DMS53 treated with DMSO at 0.1 percent for 48 hours (cell line): Measurements from ENCODE around the gene RANBP9.

ENCODE experiments used
- DNase-seq: peaks from one replicate; lab custom pipeline; 2025; ENCODE audit not compliant: unreplicated experiment; lab: John Stamatoyannopoulos, UW

The RANBP9 gene

DNA sequence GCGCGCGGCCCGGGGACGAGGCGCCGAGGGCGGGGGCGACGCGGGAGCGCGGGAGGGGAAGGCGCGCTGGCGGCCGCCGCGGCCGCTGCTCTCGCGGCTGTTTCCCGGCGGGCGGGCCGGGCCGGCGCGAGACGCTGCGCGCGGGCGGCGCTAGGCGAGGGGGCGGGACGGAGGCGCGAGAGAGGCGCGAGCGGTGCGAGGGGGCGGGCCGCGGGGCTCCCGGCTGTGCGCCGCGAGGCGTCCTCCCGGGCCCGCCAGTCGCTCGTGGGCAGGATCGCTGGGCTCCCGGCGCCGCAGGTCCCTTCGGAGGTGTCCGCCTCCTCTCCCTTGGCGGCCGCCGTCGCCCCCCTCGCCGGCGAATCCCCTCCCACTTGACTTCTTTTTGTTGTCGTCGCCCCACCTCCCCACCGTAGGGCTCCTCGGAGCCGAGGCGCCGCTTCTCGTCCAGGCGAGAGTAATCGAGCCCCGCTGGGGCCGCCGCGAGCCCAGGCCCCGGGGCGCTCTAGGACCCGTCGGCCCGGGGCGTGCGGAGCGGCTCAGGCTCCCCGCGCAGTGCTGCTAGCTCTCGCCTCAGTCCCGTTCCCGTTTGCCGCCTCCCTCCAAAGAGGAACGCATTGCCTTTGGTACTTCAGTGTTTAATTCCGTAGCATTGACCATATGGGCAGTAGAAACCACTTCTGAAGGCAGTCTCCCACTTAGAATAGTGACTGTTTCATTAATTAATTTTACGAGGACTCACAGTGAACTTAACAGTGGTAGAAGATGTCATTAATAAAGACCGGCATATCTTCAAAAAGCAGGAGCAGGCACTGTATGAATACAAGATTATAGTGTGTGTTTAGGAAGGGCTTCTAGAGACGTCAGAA is at the start of gene RANBP9:
TSS of gene RANBP9 (minus strand) at position 103 of the 866 bp plus-strand sequence. CDS start 330 bp downstream, outside the sequence.
- DNase-seq: peak; percentile 92

DNA sequence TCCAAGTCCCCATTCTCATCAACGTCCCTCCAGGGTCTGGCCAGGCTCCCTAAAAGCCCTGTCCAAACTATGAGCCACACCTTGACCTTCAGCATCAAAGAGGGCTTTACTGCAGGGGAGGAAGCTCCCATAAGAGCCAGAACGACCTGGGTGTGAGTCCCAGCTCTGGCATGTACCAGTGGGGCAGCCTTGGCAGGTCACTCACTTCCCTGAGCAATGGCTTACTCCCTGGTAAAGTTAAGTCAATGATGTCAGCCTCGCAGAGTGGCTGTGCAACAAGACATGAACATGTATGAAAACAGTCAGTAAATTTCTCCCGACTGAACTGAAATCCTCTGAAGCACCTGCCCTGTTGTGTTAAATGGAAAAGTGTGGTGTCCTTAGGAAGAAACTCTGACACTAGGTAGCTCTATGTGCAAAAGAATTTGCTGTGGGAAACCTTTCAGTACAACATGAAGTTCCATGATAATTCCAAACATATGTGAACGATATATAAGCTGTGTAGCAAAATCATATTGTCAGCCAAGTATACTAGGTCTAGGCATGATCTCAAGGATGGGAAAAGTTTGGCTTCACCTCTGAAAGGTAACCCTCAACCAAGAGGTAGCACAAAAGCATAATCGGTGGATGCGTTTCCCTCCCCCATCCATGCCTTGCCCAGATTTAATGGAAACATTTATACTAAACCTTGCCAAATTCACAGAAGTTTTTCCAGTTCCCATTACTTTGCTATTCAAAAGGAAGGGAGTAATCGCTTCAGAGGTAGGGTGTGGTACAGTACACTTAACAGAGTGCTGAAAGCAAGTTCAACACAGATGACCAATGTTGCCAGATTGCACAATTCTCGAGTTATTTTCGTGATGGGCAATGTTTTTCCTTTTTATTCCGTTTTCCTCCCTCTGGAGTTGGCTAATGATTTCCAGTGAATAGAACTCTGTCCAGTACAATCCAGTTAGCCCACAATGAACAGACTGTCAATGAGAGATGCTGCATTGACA is 49.0 kb upstream of the RANBP9 start:
- no peak for DNase-seq

DNA sequence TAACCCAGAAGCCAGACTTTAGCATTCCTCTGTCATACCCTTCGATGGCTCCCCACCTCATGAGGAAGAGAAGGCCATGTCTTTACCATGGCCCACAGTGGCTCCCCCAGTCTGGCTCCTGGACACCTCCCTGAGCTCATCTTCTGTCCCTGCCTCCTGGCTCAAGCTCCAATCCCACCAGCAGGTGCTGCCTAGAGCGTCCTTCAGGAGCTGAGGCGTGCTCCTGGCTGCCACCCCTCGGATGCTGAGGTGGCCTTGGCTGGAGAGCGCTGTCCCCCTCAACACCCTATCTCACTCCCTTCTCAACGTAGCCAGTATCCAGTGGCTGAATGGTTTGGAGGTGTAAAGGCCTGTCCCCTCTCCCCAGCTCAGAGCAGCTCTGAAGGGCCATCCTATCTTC is 47.4 kb upstream of the RANBP9 start:
- no peak for DNase-seq

DNA sequence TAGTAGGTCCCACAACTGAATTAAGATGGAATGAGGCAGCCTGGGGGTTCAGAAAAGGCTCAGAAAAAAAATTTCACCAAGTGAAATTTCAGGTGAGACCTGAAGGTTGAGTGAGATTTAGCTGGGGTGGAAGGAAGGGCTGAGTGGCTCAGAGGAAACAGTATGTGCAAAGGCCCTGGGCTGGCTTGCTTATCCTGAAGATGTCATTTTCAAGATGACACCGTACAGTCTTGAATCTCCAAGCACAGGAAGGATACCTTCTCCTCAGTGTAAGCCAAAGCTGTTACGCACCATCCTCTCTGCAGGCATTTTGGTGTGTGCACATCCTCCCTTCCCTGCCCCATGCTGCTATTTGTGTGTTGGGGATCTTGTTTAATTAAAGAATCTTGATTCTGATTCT is 43.0 kb upstream of the RANBP9 start:
- DNase-seq: no peak

DNA sequence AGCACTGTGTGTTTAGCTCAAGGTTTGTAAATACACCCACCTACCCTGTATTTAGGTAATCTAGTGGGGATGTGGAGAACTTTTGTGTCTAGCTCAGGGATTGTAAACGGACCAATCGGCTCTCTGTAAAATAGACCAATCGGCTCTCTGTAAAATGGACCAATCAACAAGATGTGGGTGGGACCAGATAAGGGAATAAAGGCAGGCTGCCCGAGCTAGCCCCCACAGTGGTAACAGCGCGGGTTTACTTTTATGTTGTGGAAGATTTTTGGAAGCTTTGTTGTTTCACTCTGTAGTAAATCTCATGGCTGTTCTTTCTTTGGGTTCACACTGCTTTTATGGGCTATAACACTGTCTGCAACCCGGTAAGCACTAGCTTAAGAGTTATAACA is 32.1 kb upstream of the RANBP9 start:
- DNase-seq: no peak

DNA sequence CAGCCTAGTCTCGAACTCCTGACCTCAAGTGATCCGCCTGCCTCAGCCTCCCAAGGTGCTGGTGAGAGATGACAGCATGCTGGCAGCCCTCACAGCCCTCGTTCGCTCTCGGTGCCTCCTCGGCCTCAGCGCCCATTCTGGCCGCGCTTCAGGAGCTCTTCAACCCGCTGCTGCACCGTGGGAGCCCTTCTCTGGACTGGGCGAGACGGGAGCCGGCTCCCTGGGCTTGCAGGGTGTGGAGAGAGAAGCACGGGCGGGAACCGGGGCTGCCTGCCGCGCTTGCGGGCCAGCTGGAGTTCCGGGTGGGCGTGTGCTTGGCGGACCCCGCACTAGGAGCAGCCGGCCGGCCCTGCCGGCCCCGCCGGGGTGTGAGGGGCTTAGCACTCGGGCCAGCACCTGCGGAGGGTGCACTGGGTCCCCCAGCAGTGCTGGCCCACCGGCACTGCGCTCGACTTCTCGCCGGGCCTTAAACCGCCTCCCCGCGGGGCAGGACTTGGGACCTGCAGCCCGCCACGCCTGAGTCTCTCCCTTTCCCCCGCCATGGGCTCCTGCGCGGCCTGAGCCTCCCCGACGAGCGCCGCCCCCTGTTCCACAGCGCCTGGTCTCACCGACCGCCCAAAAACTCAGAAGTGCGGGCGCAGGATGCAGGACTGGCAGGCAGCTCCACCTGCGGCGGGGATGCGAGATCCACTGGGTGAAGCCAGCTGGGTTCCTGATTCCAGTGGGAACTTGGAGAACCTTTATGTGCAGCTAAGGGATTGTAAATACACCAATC is 31.5 kb upstream of the RANBP9 start:
- DNase-seq: no peak

DNA sequence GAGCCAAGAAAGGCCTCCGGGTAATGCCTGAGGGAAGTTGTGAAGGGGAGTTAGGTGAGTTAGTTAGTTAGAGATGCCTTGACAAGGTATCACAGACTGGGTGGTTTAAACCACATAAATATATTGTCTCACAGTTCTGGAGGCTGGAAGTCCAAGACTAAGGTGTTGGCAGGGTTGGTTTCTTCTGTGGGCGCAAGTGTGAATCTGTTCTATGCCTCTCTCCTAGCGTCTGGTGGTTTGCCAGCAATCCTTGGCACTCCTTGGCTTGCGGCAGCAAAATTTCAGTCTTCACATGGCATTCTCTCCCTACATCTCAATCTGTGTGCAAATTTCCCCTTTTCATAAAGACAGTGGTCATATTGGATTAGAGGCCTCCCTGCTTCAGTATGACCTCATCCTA is 29.7 kb upstream of the RANBP9 start:
- no peak for DNase-seq

DNA sequence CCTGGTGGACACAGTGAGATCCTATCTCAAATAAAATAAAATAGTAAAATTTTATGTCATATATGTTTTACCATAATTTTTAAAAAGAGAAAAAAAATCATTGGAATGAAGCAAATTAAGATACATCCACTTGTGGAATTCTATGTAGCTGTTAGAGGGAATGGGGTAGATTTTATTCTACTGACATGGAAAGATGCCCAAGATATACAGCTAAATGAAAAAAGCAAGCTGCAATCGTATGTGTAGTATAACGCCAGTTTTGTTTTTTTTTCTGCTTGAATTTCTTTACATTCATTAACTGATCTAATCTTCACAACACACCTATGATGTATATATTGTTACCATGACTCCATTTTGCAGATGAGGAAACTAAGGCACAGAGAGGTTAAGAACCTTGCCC is 23.4 kb upstream of the RANBP9 start:
- DNase-seq: no peak

DNA sequence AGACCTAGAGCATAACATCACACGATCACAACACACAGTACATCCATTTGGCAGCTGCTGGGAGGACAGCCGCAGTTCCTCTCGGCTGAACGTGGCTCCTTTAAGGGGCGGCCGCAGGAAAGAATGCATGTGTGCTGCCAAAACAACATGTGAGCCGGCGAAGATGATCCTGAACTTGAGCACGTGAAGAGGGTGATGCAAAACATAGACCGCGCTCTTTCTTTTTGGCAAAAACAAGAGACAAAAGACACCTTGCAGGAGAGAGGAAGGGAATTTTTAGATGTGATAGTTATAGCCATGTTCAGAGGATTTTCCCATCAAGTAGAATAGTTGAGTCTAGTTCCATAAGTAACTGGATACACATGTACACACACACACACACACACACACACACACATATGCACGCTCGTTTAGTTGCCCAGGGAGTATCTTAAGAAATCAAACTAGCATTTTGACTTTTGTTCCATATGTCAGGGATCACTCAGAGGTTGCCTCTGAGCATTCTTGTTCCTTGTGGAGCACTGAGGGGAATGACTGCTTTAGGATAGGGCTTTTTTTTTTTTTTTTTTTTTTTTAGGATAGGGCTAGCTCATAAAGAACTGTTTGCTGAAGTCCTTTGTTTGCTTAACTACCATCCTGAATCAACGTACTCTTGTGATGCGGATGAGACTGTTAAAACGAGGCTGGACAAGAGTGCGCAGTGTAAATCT is 21.7 kb upstream of the RANBP9 start:
- peak; percentile 13 for DNase-seq

DNA sequence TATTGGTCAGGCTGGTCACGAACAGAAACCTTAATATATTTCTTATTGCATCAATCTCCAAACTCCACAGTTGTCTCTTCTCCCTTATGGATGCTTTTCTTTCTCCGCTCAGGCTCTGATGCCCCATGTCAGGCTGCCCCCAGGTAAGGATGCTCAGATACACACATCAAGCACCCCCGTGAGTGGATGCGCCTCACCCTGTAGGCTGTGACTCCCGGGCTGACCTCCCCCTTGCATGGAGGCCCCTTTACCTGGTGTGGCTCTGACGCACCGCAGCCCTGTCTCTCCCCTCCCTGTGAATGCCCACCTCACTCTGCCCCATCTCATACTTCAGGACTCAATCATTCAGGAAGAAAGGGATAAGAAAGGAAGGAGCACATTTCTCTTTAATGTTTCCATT is 19.1 kb upstream of the RANBP9 start:
- no peak for DNase-seq

DNA sequence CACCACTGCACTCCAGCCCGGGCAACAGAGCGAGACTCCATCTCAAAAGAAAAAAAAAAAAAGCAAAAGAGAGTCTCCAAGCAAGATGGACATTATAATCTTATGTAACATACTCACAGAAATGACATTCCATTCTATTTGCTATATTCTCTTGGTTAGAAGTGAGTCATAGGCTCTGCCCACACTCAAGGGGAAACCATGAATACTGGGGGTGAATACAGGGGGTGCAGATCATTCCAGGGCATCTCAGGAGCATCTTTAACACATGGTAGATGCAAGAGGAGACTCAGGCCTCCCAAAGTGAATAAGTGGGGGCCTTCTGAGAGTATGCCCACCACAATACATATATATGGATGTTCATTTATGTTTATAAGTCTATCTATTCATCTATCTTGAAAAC is 18.3 kb upstream of the RANBP9 start:
- no peak for DNase-seq

DNA sequence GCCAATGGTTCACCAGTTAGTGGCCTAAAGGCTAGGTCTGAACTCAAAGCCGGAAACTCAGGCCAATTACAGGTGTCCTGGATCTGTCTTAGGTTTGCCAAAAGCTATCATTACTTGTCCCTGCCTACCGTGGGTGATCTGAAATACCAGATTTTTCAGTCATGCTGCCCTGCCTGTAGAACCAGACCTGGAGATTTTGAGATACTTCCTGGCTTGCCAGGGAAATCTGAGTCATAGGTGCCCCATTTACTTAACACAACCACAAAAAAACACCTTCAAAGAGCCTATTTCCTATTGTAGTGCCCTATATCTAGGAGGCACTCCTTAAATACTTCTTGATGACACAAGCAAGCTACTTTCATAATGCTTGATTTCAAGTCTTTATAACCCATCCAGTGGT is 13.9 kb upstream of the RANBP9 start:
- peak; percentile 21 for DNase-seq

DNA sequence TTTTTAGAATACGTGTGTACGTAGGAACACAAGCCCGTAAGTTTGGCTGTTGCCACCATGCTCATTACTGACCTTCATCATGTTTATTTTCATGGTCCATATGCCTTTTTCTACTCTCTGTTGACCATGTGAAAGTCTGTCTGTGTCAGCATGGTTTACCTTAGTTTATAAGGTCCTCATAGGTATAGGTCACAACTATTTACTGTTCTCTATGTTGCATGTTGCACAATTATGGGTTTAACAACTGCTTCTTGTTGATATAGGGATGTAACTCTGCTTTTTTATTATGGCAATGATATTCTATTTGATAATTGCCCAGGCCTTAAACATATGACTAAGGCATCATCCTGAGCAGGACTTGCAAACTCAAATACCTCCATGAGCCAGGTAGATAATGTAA is 13.4 kb upstream of the RANBP9 start:
- DNase-seq: no peak

DNA sequence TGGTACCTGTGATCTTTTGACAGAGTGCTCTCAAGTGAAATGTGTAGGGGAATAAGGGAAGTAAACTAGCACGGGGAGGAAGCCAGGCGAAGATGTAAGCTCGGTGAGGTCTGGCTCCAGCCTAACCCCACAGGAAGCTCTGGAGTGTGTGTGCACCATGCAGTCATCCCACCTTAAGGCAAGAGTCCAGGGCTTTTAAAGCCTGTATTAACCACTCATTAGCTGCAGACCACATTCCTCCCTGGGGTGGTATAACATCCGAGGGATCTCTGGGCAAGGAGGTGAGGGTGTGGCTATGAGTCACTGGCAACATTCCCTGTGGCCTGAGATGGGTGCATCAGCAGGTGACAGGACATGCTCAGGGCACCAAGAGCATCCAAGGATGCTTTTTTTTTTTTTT is 12.5 kb upstream of the RANBP9 start:
- DNase-seq: no peak

DNA sequence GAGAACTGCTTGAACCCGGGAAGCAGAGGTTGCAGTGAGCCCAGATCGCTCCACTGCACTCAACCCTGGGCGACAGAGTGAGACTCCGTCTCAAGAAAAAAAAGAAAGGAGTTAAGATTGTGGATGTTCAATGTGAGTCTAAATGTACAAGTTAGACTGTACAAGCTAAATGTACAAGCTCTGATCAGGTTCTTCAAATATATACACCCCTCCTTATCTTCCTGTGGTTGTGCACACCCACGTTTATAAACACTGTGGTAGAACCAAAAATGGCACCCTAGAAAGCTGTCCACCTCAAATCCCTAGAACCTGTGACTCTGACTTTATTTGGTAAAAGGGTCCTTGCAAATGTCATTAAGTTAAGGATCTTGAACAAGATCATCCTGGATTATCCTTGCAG is 11.2 kb upstream of the RANBP9 start:
- DNase-seq: no peak

DNA sequence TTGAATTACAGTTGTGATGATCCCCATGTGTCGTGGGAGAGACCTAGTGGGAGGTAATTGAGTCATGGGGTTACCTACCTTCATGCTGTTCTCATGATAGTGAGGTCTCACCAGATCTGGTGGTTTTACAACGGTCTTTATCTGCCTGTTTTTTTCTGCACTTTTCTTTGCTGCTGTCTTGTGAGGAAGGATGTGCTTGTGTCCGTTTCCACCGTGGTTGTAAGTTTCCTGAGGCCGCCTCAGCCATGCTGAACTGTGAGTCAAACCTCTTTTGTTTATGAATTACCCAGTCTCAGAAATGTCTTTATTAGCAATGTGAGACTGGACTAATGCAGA is 6.5 kb upstream of the RANBP9 start:
- DNase-seq: no peak

DNA sequence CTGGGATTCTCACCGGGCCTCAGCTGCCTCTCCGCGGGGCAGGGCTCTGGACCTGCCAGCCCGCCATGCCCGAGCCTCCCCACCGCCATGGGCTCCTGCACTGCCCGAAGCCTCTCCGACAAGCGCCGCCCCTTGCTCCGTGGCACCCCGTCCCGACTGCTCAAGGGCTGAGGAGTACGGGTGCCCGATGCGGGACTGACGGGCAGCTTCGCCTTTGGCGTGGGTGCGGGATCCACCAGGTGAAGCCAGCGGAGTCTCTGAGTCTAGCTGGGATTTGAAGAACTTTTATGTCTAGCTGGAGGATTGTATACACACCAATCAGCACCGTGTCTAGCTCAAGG is 5.3 kb upstream of the RANBP9 start:
- DNase-seq: no peak

DNA sequence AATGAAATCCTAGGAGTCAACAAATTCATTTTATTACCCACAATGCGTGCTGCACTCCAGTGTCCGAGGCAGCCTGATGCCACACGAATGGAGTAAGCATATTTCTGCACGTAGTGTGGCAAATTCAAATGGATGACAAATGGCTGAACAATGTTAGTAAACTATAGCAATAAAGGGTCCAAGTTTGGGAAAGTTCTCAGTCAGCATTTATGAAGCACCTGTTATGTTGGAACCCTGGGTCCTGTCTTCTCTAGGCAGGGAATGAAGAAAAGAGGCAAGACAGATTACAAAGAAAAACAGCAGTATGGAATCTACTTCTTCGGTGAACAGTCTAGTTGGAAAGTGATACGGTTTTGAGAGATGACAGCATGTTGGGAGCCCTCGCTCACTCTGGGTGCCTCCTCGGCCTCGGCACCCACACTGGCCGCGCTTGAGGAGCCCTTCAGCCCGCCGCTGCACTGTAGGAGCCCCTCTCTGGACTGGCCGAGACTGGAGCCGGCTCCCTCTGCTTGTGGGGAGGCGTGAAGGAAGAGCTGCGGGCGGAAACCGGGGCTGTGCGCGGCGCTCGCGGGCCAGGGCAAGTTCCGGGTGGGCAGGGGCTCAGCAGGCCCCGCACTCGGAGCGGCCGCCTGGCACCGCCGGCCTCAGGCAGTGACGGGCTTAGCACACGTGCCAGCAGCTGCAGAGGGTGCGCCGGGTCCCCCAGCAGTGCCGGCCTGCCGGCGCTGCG is 4.8 kb upstream of the RANBP9 start:
- DNase-seq: no peak

DNA sequence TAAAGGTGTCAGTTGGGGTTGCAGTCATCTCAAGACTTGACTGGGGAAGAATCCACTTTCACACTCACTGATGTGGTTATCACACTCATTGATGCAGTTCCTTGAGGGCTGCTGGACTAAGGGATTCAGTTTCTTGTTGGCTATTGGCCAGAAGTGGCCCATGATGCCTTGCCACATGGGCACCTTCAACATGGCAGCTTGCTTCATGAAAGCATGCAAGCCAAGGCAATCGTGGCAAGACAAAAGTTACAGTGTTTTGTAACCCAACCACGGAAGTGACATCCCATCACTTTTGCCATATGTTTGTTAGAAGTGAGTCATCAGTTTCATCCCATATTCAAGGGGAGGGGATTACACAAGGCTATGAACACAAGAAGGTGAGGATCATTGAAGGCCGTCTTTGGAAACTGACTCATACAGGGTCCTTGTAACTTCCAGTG is 3.8 kb upstream of the RANBP9 start:
- DNase-seq: no peak

DNA sequence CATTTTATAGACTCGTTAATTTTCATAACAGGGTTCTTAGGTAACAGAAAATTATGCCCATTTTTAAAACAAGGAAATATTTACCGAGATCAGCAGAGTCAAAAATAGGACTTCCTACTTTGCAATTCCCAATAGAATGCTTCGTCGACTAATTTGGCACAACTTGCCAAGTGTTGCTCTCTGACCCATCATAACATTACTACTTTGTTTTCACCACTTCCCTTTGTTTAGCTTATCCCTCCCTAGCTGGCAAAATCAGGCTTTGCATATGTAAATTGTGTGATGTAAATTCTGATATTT is 914 bp upstream of the RANBP9 start:
- no peak for DNase-seq
